NCI-H1436 treated with DMSO at 0.1 percent for 48 hours (cell line): Measurements from ENCODE around the gene CSNK2A2.
A peak's percentile ranks its signal among the peaks of the same experiment; 100 is the strongest.

Source experiments
- DNase-seq: peaks from one replicate; lab custom pipeline; 2025; lab: John Stamatoyannopoulos, UW

Gene CSNK2A2

GRCh38 chr16:58138852-58139251, 59.1 kb downstream of the CSNK2A2 start:
- no peak for DNase-seq

GRCh38 chr16:58137581-58137980, 60.3 kb downstream of the CSNK2A2 start:
- DNase-seq: no peak

- peak; percentile 96 for DNase-seq
Measured at GRCh38 chr16:58129097-58129936, 68.6 kb downstream of the CSNK2A2 start, which contains the start of gene CFAP20. TSS of gene CFAP20 (minus strand) at chr16:58129381. CDS start at chr16:58129115, 266 bp downstream.

- no peak for DNase-seq
Measured at GRCh38 chr16:58128711-58129096, 69.2 kb downstream of the CSNK2A2 start.

- DNase-seq: no peak
Measured at GRCh38 chr16:58128181-58128631, 69.7 kb downstream of the CSNK2A2 start.

- no peak for DNase-seq
Measured at GRCh38 chr16:58127634-58128033, 70.3 kb downstream of the CSNK2A2 start.

- no peak for DNase-seq
Measured at GRCh38 chr16:58127033-58127556, 70.8 kb downstream of the CSNK2A2 start.

- no peak for DNase-seq
Measured at GRCh38 chr16:58126451-58126961, 71.4 kb downstream of the CSNK2A2 start.

GRCh38 chr16:58125781-58126335, 72.0 kb downstream of the CSNK2A2 start:
- no peak for DNase-seq

- no peak for DNase-seq
Measured at GRCh38 chr16:58125041-58125440, 72.9 kb downstream of the CSNK2A2 start.

- DNase-seq: no peak
Measured at GRCh38 chr16:58124601-58124915, 73.3 kb downstream of the CSNK2A2 start.

GRCh38 chr16:58123896-58124600, 73.9 kb downstream of the CSNK2A2 start:
- DNase-seq: no peak

GRCh38 chr16:58121132-58121531, 76.8 kb downstream of the CSNK2A2 start:
- no peak for DNase-seq

- DNase-seq: no peak
Measured at GRCh38 chr16:58120234-58120633, 77.7 kb downstream of the CSNK2A2 start.

- no peak for DNase-seq
Measured at GRCh38 chr16:58119509-58119845, 78.4 kb downstream of the CSNK2A2 start.

- no peak for DNase-seq
Measured at GRCh38 chr16:58118801-58119508, 79.0 kb downstream of the CSNK2A2 start.

- no peak for DNase-seq
Measured at GRCh38 chr16:58116529-58116928, 81.4 kb downstream of the CSNK2A2 start.

GRCh38 chr16:58116081-58116480, 81.8 kb downstream of the CSNK2A2 start:
- DNase-seq: no peak

GRCh38 chr16:58114827-58115825, 82.8 kb downstream of the CSNK2A2 start:
- DNase-seq: no peak

- no peak for DNase-seq
Measured at GRCh38 chr16:58111302-58111627, 86.6 kb downstream of the CSNK2A2 start.
